Lung (tissue), 12 donors: ENCODE data around the gene CACNA1D. TPM values are rescaled to one million over a fixed set of nuclear protein-coding genes. Genes with fewer than 3 reads are reported as not detected.
A peak's percentile ranks its signal among the peaks of the same experiment; 100 is the strongest.

Experiments used
- ATAC-seq: fragments of 200-7000 bp; cut with Tn5 transposase; one replicate; pipeline ENCODE4 v1.9.1; 2020; ENCODE audit warnings: moderate number of reproducible peaks; ENCODE audit not compliant: insufficient read depth, low FRiP score
- DNase-seq, 3 donors: peaks; one replicate each; pipeline ENCODE4 v3.0.0-alpha.2; 2013 to 2017
- H3K27ac ChIP-seq, 2 donors: one replicate each; pipeline ENCODE4 v1.5.1; 2013; ENCODE audit warnings: mild to moderate bottlenecking in 2 of 2, moderate library complexity in 2 of 2, control low read depth in 1 of 2, inconsistent platforms in 1 of 2, low read depth in 1 of 2, low read length in 1 of 2
- H3K27me3 ChIP-seq, 3 donors: one replicate each; pipeline ENCODE4 v1.5.1; 2013; ENCODE audit warnings: low read length in 2 of 3; ENCODE audit not compliant: control insufficient read depth in 3 of 3, insufficient read depth in 3 of 3
- H3K36me3 ChIP-seq, 4 donors: one replicate each; pipeline ENCODE4 v1.5.1; 2013; ENCODE audit warnings: low read length in 4 of 4, mild to moderate bottlenecking in 1 of 4, moderate library complexity in 1 of 4; ENCODE audit not compliant: control insufficient read depth in 4 of 4, insufficient read depth in 4 of 4
- H3K4me1 ChIP-seq, 5 donors: one replicate each; pipeline ENCODE4 v1.5.1; 2013; ENCODE audit warnings: low read length in 5 of 5, mild to moderate bottlenecking in 2 of 5, moderate library complexity in 1 of 5; ENCODE audit not compliant: control insufficient read depth in 5 of 5, insufficient read depth in 5 of 5
- H3K4me3 ChIP-seq: one replicate; pipeline ENCODE4 v1.5.1; 2013; ENCODE audit warnings: mild to moderate bottlenecking, control low read depth, moderate library complexity
- H3K9ac ChIP-seq, 2 donors: one replicate each; pipeline ENCODE4 v1.5.1; 2013; ENCODE audit warnings: low read length in 2 of 2, control low read depth in 1 of 2; ENCODE audit not compliant: insufficient read depth in 1 of 2
- H3K9me3 ChIP-seq, 4 donors: one replicate each; pipeline ENCODE4 v1.5.1; 2013; ENCODE audit warnings: low read length in 3 of 4, mild to moderate bottlenecking in 1 of 4, moderate library complexity in 1 of 4; ENCODE audit not compliant: control insufficient read depth in 4 of 4, insufficient read depth in 3 of 4
- CTCF ChIP-seq: IDR thresholded peaks from 2 replicates; pipeline ENCODE4 v1.5.1; 2012; ENCODE audit warnings: mild to moderate bottlenecking; ENCODE audit errors: control extremely low read depth, extremely low read depth
- WGBS, 2 donors: extraction: QIAGEN DNeasy Blood & Tissue Kit; methylation state at CpG; one replicate each; pipeline ENCODE4 v1.1.7; 2013; 5-methylcytosine and 5-hydroxymethylcytosine counted together
- polyA plus RNA-seq, 2 donors: library from polyadenylated mRNA; stranded (reverse); fragments of 200-250 nt; gene quantifications; one replicate each; pipeline ENCODE4 v1.2.1, GENCODE V29; 2013
- total RNA-seq, 2 donors: library from RNA; depleted of rRNA in 1 of 2; stranded (reverse); fragments of >200 nt in 1 of 2; gene quantifications; one replicate each; pipeline ENCODE4 v1.2.1, GENCODE V29; 2014 to 2021
- donor health status: control.
- donor health status: control.
- donor health status: Bipolar disorder and iron deficiency.
- donor health status: healthy.
- donor health status: DM: yes; HTN: yes; CAD: no.

Gene CACNA1D
- total and polyA plus RNA-seq, 4 donors: 2.7 to 96.8 (median 23.1) TPM

GRCh38 chr3:53530205-53530604 lies 35.8 kb downstream of the CACNA1D start:
- peaks cover 0 to 2% (median 0%) of the 10 kb centered on the region in 4 donors for H3K9me3 ChIP-seq
- no peaks in the 10 kb centered on the region for H3K27me3 ChIP-seq
- no peak for TF ChIP-seq CTCF
- no peak overlapping the region for H3K4me3 ChIP-seq
- H3K27ac ChIP-seq: no peak overlapping the region
- DNase-seq (no peak), ATAC-seq (no peak)
- WGBS, 2 donors: 81 to 87% methylated on average over 4 of the region's 4 CpGs
- H3K36me3 ChIP-seq: peaks cover 0 to 11% (median 5%) of the 10 kb centered on the region in 4 donors
- H3K4me1 ChIP-seq: peaks cover 0 to 55% (median 27%) of the 10 kb centered on the region in 5 donors
- no peak overlapping the region for H3K9ac ChIP-seq

GRCh38 chr3:53531749-53532148 lies 37.3 kb downstream of the CACNA1D start:
- H3K4me3 ChIP-seq: no peak overlapping the region
- peaks cover 0 to 55% (median 22%) of the 10 kb centered on the region in 5 donors for H3K4me1 ChIP-seq
- peaks cover 0 to 2% (median 0%) of the 10 kb centered on the region in 4 donors for H3K9me3 ChIP-seq
- H3K9ac ChIP-seq: no peak overlapping the region
- 71 to 82% methylated on average over 3 of the region's 3 CpGs for WGBS, 2 donors
- H3K36me3 ChIP-seq: peaks cover 0 to 7% (median 2%) of the 10 kb centered on the region in 4 donors
- no peaks in the 10 kb centered on the region for H3K27me3 ChIP-seq
- DNase-seq (no peak), ATAC-seq (no peak)
- H3K27ac ChIP-seq: no peak overlapping the region
- no peak for TF ChIP-seq CTCF

- H3K9me3 ChIP-seq: peaks cover 0 to 2% (median 0%) of the 10 kb centered on the region in 4 donors
- no peak overlapping the region for H3K9ac ChIP-seq
- no peak overlapping the region for H3K27ac ChIP-seq
- peaks cover 0 to 4% (median 0%) of the 10 kb centered on the region in 4 donors for H3K36me3 ChIP-seq
- no peak for ATAC-seq
- H3K4me3 ChIP-seq: no peak overlapping the region
- TF ChIP-seq CTCF: no peak
- 82 to 88% methylated on average over 6 of the region's 6 CpGs for WGBS, 2 donors
- H3K4me1 ChIP-seq: peaks cover 0 to 51% (median 20%) of the 10 kb centered on the region in 5 donors
- no peaks in the 10 kb centered on the region for H3K27me3 ChIP-seq
- no peak for DNase-seq
These were observed 39.1 kb downstream of the CACNA1D start for GRCh38 chr3:53533472-53533871.

- 76 to 85% methylated on average over 9 of the region's 9 CpGs for WGBS, 2 donors
- H3K9ac ChIP-seq: no peak overlapping the region
- H3K4me1 ChIP-seq: peaks cover 0 to 51% (median 20%) of the 10 kb centered on the region in 5 donors
- H3K27ac ChIP-seq: peak overlapping the region in 1 of 2 donors; percentile 20
- peaks cover 0 to 4% (median under 1%) of the 10 kb centered on the region in 4 donors for H3K36me3 ChIP-seq
- no peak overlapping the region for H3K4me3 ChIP-seq
- peaks cover 0 to 2% (median 0%) of the 10 kb centered on the region in 4 donors for H3K9me3 ChIP-seq
- ATAC-seq: no peak
- DNase-seq: peak in 1 of 3 donors; percentile 52
- no peak for TF ChIP-seq CTCF
- no peaks in the 10 kb centered on the region for H3K27me3 ChIP-seq
These were observed 39.8 kb downstream of the CACNA1D start for GRCh38 chr3:53534216-53534615.
